ENCODE data around the gene NAP1L4.

The NAP1L4 gene

DNA sequence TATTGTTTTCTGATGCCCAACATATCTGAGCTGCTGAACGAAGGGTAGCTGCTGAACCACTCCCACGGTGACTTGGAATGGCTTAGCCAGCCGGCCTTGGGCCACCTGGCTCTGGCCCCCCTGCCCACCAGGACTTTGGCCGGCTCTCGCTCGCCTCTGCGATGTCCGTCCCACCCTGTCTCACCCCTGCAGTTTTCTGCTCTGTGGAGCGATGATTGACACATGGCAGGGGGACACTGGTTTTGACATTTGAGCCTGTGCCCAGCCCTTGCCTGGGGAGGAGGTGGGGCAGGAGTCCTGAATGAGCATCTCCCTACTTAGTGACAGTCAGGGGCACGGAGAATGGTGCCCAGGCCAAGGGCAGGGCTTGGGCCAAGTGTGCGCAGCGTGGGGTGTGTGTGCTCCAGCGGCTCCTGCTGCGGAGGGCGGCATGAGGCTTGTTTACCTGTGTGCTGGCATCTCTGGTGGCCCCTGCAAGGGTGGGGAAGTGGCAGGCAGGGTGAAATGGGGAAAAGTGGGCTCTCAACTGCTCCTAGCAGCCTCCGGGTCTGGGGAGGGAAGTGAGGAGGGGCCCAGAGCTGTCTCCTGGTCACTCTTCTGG is 90.8 kb downstream of the NAP1L4 start:
- H3K4me3 ChIP-seq (replicated peaks; ENCODE audit: low read depth, low read length): peak overlapping the region; percentile 64

DNA sequence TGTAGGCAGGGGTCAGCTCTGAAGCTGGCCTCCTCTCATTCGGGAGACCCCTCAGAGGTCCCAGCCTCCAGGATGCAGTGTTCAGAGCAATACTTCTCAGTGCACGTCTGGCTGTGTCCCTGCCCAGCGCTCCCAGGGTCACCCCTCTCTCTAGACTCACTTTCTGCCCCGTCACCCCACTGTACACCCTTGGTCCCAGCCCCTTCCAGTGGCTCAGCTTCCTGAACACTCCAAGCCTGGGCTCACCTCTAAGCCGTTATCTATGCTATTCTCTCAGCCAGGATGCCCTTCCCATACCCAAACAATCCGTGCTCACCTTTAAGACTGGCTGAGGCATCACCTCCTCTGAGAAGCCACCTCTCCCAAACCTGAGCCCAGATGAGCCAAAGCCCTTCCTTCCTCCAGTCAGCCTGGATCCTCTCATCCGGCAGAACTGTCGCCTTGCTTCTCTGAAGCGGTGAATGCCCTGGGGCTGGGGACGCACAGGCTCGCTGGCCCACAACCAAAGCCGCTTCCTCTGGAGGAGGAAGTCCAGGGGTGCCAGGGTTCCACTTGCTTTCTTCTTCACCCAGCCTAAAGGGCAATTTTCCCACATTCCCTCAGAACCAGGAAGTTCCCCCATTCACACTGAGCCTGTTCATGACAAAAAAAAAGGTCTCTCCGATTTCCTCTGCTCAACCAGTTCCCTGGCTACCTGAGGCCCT is 92.9 kb downstream of the NAP1L4 start:
- no peak for DNase-seq (ENCODE audit: low read depth)
- TF ChIP-seq, protein P1, sequence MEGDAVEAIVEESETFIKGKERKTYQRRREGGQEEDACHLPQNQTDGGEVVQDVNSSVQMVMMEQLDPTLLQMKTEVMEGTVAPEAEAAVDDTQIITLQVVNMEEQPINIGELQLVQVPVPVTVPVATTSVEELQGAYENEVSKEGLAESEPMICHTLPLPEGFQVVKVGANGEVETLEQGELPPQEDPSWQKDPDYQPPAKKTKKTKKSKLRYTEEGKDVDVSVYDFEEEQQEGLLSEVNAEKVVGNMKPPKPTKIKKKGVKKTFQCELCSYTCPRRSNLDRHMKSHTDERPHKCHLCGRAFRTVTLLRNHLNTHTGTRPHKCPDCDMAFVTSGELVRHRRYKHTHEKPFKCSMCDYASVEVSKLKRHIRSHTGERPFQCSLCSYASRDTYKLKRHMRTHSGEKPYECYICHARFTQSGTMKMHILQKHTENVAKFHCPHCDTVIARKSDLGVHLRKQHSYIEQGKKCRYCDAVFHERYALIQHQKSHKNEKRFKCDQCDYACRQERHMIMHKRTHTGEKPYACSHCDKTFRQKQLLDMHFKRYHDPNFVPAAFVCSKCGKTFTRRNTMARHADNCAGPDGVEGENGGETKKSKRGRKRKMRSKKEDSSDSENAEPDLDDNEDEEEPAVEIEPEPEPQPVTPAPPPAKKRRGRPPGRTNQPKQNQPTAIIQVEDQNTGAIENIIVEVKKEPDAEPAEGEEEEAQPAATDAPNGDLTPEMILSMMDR (IDR thresholded peaks at IDR 0.05; ENCODE audit: low read length, missing control alignments): no peak
- H3K4me3 ChIP-seq (replicated peaks; ENCODE audit: low read depth, low read length): no peak overlapping the region

More for the DNA sequence above, 90.8 kb downstream of the NAP1L4 start:
- TF ChIP-seq, protein P1 (IDR thresholded peaks at IDR 0.05; ENCODE audit: low read length, missing control alignments): no peak
- no peak for DNase-seq (ENCODE audit: low read depth)

DNA sequence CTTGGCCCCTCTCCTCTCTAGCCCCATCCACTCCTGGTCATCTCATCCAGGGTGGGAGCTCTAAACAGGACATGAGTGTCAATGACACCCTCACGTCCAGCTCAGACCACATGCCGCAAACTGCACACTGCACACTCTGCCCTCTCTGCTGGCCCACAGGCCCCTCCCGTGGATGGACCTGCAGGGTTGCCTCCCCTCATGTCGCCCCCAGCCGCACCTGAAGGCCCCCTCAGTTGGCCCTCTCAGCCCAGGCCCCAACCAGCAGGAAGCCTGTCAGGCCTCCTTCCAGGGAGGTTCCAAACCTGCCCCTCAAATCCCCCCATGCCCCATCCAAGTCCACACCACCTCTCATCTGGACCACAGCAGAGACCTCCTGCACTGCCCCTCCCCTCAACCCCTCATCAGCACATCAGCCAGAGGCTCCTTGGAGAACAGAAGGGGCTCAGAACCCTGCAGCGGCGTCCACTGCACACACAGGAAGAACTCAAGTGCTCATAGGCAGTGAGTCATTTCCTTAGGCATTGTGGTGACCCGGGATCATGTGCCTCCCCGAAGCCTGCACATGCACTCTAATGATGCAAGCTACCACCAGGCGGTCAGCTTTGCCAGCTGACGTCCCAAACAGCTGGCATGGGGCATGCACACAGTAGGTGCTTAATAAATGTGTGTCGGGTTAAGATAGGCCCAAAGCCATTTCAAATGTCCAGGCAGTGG is 93.6 kb downstream of the NAP1L4 start:
- peak; percentile 94 for DNase-seq (ENCODE audit: low read depth)
- TF ChIP-seq, protein P1 (IDR thresholded peaks at IDR 0.05; ENCODE audit: low read length, missing control alignments): no peak
- H3K4me3 ChIP-seq (replicated peaks; ENCODE audit: low read depth, low read length): no peak overlapping the region

DNA sequence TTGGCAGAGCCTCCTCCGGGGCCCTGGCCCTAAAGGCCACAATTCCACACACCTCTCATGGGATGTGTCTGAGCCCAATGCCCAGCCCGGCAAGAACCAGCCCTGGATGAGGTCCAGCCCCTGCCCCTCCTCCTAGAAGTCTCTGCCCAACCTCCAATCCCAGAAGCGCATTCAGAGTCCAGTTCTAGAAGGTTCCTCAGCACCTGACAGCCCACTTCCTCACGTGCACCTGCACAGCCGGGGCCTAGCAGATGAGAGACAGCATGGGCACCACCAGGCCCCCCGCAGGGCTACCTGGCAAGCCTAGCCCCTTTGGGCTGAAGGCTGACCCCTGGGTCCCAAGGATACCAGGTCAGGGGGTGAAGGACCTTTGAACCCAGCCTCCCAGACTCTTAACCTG is 95.1 kb downstream of the NAP1L4 start:
- H3K4me3 ChIP-seq (replicated peaks; ENCODE audit: low read depth, low read length): no peak overlapping the region
- DNase-seq (ENCODE audit: low read depth): no peak
- TF ChIP-seq, protein P1 (IDR thresholded peaks at IDR 0.05; ENCODE audit: low read length, missing control alignments): no peak

DNA sequence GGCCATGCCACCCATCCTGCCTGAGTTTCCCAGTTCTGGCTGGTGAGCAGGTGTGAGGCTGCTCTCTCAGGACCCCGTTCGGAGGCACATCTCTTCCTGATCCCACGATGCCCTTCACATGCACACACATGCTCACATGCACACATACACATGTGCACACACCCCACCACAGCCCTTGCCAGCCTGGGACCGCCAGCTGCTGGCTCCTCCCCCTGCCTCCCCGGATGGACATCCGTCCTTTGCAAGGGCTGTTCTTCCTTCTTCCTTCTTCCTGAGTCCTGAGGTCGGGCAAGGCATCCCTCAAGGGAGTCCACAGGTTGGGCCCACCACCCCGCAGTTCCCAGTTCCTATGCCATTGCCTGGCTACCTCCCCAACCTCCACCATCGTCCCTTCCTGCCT is 96.1 kb downstream of the NAP1L4 start:
- DNase-seq (ENCODE audit: low read depth): no peak
- H3K4me3 ChIP-seq (replicated peaks; ENCODE audit: low read depth, low read length): no peak overlapping the region
- TF ChIP-seq, protein P1 (IDR thresholded peaks at IDR 0.05; ENCODE audit: low read length, missing control alignments): no peak

All from fibroblast of pulmonary artery (primary cell).